GM12878 (cell line): ENCODE results near the gene SERBP1. TPM values are rescaled to one million over a fixed set of nuclear protein-coding genes. Genes with fewer than 3 reads are reported as not detected.

Experiments used
- ATAC-seq: fragments of 200-7000 bp; cut with Tn5 transposase; 3 replicates; pipeline ENCODE4 v1.9.1; 2020; ENCODE audit warnings: mild to moderate bottlenecking, moderate library complexity
- BruUV-seq: library from RNA; stranded (reverse); fragments of 400-500 nt; replicated peaks from 2 replicates; lab custom pipeline; 2021; lab: Mats Ljungman, UMichigan
- CTCF ChIA-PET: fragments of 300-600 bp; sonication (Branson Sonifier 250); formaldehyde crosslinking; extraction: SDS; loops from one replicate; lab custom pipeline; 2021; ENCODE audit warnings: inconsistent platforms; lab: Yijun Ruan, JAX
- POLR2A ChIA-PET: fragments of 350-600 bp; formaldehyde crosslinking; extraction: SDS; loops from one replicate; lab custom pipeline; 2021; ENCODE audit warnings: inconsistent platforms; lab: Charles Lee
- RAD21 ChIA-PET: fragments of 300-600 bp; sonication (Branson Sonifier 250); formaldehyde crosslinking; loops from one replicate; lab custom pipeline; 2023; ENCODE audit warnings: antibody characterized with exemption; ENCODE audit not compliant: unreplicated experiment; lab: Charles Lee
- SMC1A ChIA-PET: fragments of 300-600 bp; sonication (Branson Sonifier 250); formaldehyde crosslinking; loops from one replicate; lab custom pipeline; 2023; ENCODE audit not compliant: unreplicated experiment, uncharacterized antibody; lab: Charles Lee
- DNase-seq: peaks from one replicate; pipeline ENCODE4 v3.0.0-alpha.2; 2011; ENCODE audit warnings: low read depth, low spot score
- FAIRE-seq: peaks from 3 replicates; lab custom pipeline; 2011; peaks lifted over from hg19 to GRCh38; lab: Jason Lieb, UNC
- H2AFZ ChIP-seq: 2 replicates; pipeline ENCODE4 v1.6.0; 2011; ENCODE audit warnings: low read depth, low read length, control low read depth; ENCODE audit not compliant: control insufficient read depth
- H3K27ac ChIP-seq: 2 replicates; pipeline ENCODE4 v1.5.1; 2011; ENCODE audit warnings: control low read depth; ENCODE audit not compliant: control insufficient read depth, insufficient read depth
- H3K27me3 ChIP-seq, 2 experiments: replicated peaks in 1 of 2; 2 replicates each; pipeline versions ENCODE4 v1.6.0 to v1.6.1; 2011; ENCODE audit warnings: low read length in 1 of 2; ENCODE audit not compliant: control insufficient read depth in 2 of 2, insufficient read depth in 2 of 2
- H3K36me3 ChIP-seq, 2 experiments: 2 replicates each; pipeline ENCODE4 v1.5.1; 2011; ENCODE audit warnings: low read length in 1 of 2; ENCODE audit not compliant: control insufficient read depth in 2 of 2, insufficient read depth in 2 of 2
- H3K4me1 ChIP-seq: 2 replicates; pipeline ENCODE4 v1.6.1; 2011; ENCODE audit warnings: mild to moderate bottlenecking, low read length, moderate library complexity, mixed read lengths; ENCODE audit not compliant: control insufficient read depth, insufficient read depth
- H3K4me2 ChIP-seq: 2 replicates; pipeline ENCODE4 v1.6.0; 2011; ENCODE audit warnings: control low read depth; ENCODE audit not compliant: control insufficient read depth, insufficient read depth
- H3K4me3 ChIP-seq: fragments of 200-600 bp; sonication (generic); 2 replicates; pipeline ENCODE4 v1.5.1; 2016
- H3K79me2 ChIP-seq: 2 replicates; pipeline ENCODE4 v1.6.0; 2011; ENCODE audit warnings: low read length; ENCODE audit not compliant: control insufficient read depth, insufficient read depth
- H3K9ac ChIP-seq: 2 replicates; pipeline ENCODE4 v1.8.0; 2011; ENCODE audit warnings: low read length, control low read depth, mixed read lengths; ENCODE audit not compliant: control insufficient read depth, insufficient read depth
- H3K9me3 ChIP-seq: replicated peaks from 3 replicates; pipeline ENCODE4 v1.5.1; 2011; ENCODE audit warnings: mild to moderate bottlenecking, low read length; ENCODE audit not compliant: control insufficient read depth, insufficient read depth
- H4K20me1 ChIP-seq: 2 replicates; pipeline ENCODE4 v1.6.0; 2011; ENCODE audit not compliant: control insufficient read depth, insufficient read depth
- BACH1 ChIP-seq: fragments of 450-650 bp; IDR thresholded peaks from 2 replicates; pipeline ENCODE4 v1.6.1; 2017; ENCODE audit warnings: mild to moderate bottlenecking, borderline replicate concordance
- CREM ChIP-seq: IDR thresholded peaks from 2 replicates; pipeline ENCODE4 v1.6.1; 2014; ENCODE audit warnings: antibody characterized with exemption, low read depth
- MYB ChIP-seq: fragments of 150-350 bp; IDR thresholded peaks from 2 replicates; pipeline ENCODE4 v1.6.1; 2014; ENCODE audit warnings: mild to moderate bottlenecking, low read depth, low read length, borderline replicate concordance
- NFYB ChIP-seq: IDR thresholded peaks from 2 replicates; pipeline ENCODE4 v1.6.1; 2011; ENCODE audit warnings: low read depth, mild to moderate bottlenecking, low read length, improper control_type of control experiment, moderate library complexity; ENCODE audit not compliant: insufficient read depth
- SP1 ChIP-seq: IDR thresholded peaks from one replicate; pipeline ENCODE4 v1.6.1; 2011; ENCODE audit warnings: low read depth, low read length
- ZNF384 ChIP-seq: IDR thresholded peaks from 2 replicates; pipeline ENCODE4 v1.6.1; 2012; ENCODE audit warnings: low read depth, mild to moderate bottlenecking, low read length, improper control_type of control experiment, borderline replicate concordance
- WGBS: methylation state at CpG from one replicate; pipeline ENCODE4 v1.1.6; 2016; ENCODE audit warnings: low lambda C conversion rate; ENCODE audit not compliant: insufficient replicate concordance, insufficient coverage; ENCODE audit errors: missing lambda C conversion rate; 5-methylcytosine and 5-hydroxymethylcytosine counted together
- in situ Hi-C: fragments of 300-500 bp; cut with MboI; formaldehyde crosslinking; loops from 9 replicates; pipeline ENCODE4 v1.14.3; 2018; ENCODE audit warnings: mixed read lengths
- intact Hi-C: fragments of 100-400 bp; cut with micrococcal nuclease; formaldehyde crosslinking; loops from one replicate; pipeline ENCODE4 v1.14.2; 2022; ENCODE audit not compliant: unreplicated experiment
- polyA plus RNA-seq, 11 experiments: library from polyadenylated mRNA; depleted of rRNA in 4 of 11; unstranded in 6 of 11; stranded (reverse) in 5 of 11; fragments of >200 nt; fragmentation: Nextera tagmentation in 4 of 11; fragmentation: Illumina TruSeq in 1 of 11; extraction: Ambion mirVana in 4 of 11; extraction: Trizol in 1 of 11; gene quantifications; 1 replicate in 1 of 11; 2 replicates in 10 of 11; pipeline versions ENCODE4 v1.2.1 to v1.2.3, GENCODE V29; 2011 to 2016; ENCODE audit warnings: inconsistent platforms in 2 of 11, missing spikeins in 2 of 11, low read depth in 1 of 11
- total RNA-seq, 4 experiments: library from RNA; depleted of rRNA in 3 of 4; stranded (reverse); fragments of >200 nt in 3 of 4; fragmentation: Illumina TruSeq in 1 of 4; extraction: Trizol in 1 of 4; gene quantifications; 2 replicates each; pipeline versions ENCODE4 v1.2.1 to v1.2.3, GENCODE V29; 2013 to 2021
- TF ChIP-seq, protein P1 (sequence below): fragments of 450-650 bp; IDR thresholded peaks from 2 replicates; pipeline ENCODE4 v1.6.1; 2016; ENCODE audit warnings: mild to moderate bottlenecking
- TF ChIP-seq, protein P2 (sequence below): IDR thresholded peaks from 2 replicates; pipeline ENCODE4 v1.6.1; 2012; ENCODE audit warnings: improper control_type of control experiment, low read depth, low read length; ENCODE audit not compliant: insufficient replicate concordance

Gene SERBP1
- total and polyA plus RNA-seq, 10 of the 15 experiments (the other 5 are each of a cell fraction or from before 2014, with no cell fraction given) = 76.7 to 509 (median 384) TPM

DNA sequence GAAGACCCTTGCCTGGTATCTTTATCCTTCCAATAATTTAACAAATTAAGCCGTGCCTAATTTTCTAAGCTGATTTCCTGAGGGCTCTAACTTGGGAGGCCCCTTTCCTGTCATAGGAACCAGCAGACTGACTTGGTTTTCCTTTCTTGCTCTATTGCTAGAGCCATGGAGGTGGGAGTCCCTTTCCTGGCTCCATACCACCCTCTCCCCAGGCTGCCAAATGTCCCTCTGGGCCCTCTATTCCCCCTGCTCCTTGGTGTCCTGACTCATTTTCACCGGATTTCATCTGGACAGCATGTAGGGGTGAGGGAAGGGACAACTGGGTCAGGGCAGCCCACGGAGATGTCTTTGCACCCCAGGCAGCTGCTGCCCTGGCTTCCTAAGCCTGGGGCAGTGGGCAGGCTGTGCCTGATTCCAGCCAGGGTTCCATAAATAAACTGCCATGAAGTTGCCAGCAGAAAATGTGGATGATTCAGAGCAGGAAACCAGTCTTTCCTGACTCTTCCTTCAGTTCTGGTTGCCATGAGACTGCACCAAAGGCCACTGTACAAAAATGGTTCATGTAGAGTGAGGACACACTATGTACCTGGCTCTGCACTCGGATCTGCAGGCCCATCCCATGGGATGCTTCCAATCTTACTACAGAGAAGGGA is 38.0 kb upstream of the SERBP1 start:
- H3K27ac ChIP-seq = no peak overlapping the region
- no peak for ATAC-seq
- WGBS = 11% methylated on average over 4 of the region's 4 CpGs
- H3K9me3 ChIP-seq = no peaks in the 10 kb centered on the region; the same call in 2 of the 3 replicates
- no TSS peak for BruUV-seq
- H3K9ac ChIP-seq = no peak overlapping the region
- H3K79me2 ChIP-seq = no peaks in the 10 kb centered on the region
- FAIRE-seq = no peak
- ChIA-PET SMC1A (no interaction called here), CTCF (no interaction called here), RAD21 (no interaction called here), POLR2A (no interaction called here)
- no peaks in the 10 kb centered on the region for H4K20me1 ChIP-seq
- H2AFZ ChIP-seq = no peak overlapping the region
- no peaks in the 10 kb centered on the region for H3K36me3 ChIP-seq
- H3K4me1 ChIP-seq = no peaks in the 10 kb centered on the region
- no peak overlapping the region for H3K4me2 ChIP-seq
- H3K27me3 ChIP-seq = peaks cover 0 to 2% of the 10 kb centered on the region in 2 experiments; a peak in 1 of 4 replicates
- TF ChIP-seq, protein P1, sequence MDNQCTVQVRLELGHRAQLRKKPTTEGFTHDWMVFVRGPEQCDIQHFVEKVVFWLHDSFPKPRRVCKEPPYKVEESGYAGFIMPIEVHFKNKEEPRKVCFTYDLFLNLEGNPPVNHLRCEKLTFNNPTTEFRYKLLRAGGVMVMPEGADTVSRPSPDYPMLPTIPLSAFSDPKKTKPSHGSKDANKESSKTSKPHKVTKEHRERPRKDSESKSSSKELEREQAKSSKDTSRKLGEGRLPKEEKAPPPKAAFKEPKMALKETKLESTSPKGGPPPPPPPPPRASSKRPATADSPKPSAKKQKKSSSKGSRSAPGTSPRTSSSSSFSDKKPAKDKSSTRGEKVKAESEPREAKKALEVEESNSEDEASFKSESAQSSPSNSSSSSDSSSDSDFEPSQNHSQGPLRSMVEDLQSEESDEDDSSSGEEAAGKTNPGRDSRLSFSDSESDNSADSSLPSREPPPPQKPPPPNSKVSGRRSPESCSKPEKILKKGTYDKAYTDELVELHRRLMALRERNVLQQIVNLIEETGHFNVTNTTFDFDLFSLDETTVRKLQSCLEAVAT = no peak
- TF ChIP-seq CREM (no peak), BACH1 (no peak), MYB (no peak), NFYB (no peak), ZNF384 (no peak), SP1 (no peak)
- TF ChIP-seq, protein P2, sequence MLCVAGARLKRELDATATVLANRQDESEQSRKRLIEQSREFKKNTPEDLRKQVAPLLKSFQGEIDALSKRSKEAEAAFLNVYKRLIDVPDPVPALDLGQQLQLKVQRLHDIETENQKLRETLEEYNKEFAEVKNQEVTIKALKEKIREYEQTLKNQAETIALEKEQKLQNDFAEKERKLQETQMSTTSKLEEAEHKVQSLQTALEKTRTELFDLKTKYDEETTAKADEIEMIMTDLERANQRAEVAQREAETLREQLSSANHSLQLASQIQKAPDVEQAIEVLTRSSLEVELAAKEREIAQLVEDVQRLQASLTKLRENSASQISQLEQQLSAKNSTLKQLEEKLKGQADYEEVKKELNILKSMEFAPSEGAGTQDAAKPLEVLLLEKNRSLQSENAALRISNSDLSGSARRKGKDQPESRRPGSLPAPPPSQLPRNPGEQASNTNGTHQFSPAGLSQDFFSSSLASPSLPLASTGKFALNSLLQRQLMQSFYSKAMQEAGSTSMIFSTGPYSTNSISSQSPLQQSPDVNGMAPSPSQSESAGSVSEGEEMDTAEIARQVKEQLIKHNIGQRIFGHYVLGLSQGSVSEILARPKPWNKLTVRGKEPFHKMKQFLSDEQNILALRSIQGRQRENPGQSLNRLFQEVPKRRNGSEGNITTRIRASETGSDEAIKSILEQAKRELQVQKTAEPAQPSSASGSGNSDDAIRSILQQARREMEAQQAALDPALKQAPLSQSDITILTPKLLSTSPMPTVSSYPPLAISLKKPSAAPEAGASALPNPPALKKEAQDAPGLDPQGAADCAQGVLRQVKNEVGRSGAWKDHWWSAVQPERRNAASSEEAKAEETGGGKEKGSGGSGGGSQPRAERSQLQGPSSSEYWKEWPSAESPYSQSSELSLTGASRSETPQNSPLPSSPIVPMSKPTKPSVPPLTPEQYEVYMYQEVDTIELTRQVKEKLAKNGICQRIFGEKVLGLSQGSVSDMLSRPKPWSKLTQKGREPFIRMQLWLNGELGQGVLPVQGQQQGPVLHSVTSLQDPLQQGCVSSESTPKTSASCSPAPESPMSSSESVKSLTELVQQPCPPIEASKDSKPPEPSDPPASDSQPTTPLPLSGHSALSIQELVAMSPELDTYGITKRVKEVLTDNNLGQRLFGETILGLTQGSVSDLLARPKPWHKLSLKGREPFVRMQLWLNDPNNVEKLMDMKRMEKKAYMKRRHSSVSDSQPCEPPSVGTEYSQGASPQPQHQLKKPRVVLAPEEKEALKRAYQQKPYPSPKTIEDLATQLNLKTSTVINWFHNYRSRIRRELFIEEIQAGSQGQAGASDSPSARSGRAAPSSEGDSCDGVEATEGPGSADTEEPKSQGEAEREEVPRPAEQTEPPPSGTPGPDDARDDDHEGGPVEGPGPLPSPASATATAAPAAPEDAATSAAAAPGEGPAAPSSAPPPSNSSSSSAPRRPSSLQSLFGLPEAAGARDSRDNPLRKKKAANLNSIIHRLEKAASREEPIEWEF = no peak
- intact Hi-C loops (no loop called here), in situ Hi-C loops (no loop called here)
- no peak overlapping the region for H3K4me3 ChIP-seq
- no peak for DNase-seq
